ENCODE measurements around the gene GNRH2.

GNRH2 gene

GRCh38 chr20:3043322-3043721 is at the start of gene GNRH2:
Gene GNRH2 (plus strand): TSS chr20:3043622. CDS start chr20:3044415, 793 bp downstream.
- TF ChIP-seq ZFX (IDR thresholded peaks at IDR 0.05) (no peak), CTCF (conservative IDR thresholded peaks at IDR 0.05) (no peak)
- H3K27ac ChIP-seq: peak within 1 kb of the TSS; percentile 74

- no peak for TF ChIP-seq CTCF (conservative IDR thresholded peaks at IDR 0.05)
- no peak for TF ChIP-seq ZFX (IDR thresholded peaks at IDR 0.05)
- H3K27ac ChIP-seq: peak overlapping the region; percentile 55; the same call in 1 of the 2 replicates
Observed at GRCh38 chr20:2995796-2996195, 47.6 kb upstream of the GNRH2 start.

- H3K27ac ChIP-seq: no peak overlapping the region
- no peak for TF ChIP-seq CTCF (conservative IDR thresholded peaks at IDR 0.05)
- TF ChIP-seq ZFX (IDR thresholded peaks at IDR 0.05): no peak
Observed at GRCh38 chr20:2998728-2999127, 44.7 kb upstream of the GNRH2 start.

GRCh38 chr20:3000852-3001523 is 42.4 kb upstream of the GNRH2 start:
- TF ChIP-seq CTCF (conservative IDR thresholded peaks at IDR 0.05) (peak; percentile 71), ZFX (IDR thresholded peaks at IDR 0.05) (no peak)
- H3K27ac ChIP-seq: no peak overlapping the region

GRCh38 chr20:3003416-3003815 is 40.0 kb upstream of the GNRH2 start:
- no peak overlapping the region for H3K27ac ChIP-seq
- TF ChIP-seq CTCF (conservative IDR thresholded peaks at IDR 0.05) (no peak), ZFX (IDR thresholded peaks at IDR 0.05) (no peak)

- TF ChIP-seq ZFX (IDR thresholded peaks at IDR 0.05) (no peak), CTCF (conservative IDR thresholded peaks at IDR 0.05) (no peak)
- no peak overlapping the region for H3K27ac ChIP-seq
Observed at GRCh38 chr20:3010985-3011723, 32.3 kb upstream of the GNRH2 start.

GRCh38 chr20:3011752-3012151 is 31.7 kb upstream of the GNRH2 start:
- TF ChIP-seq CTCF (conservative IDR thresholded peaks at IDR 0.05) (no peak), ZFX (IDR thresholded peaks at IDR 0.05) (no peak)
- H3K27ac ChIP-seq: no peak overlapping the region

Measured in C4-2B (cell line).